ENCODE measurements around the gene TAF11L2.

DNA sequence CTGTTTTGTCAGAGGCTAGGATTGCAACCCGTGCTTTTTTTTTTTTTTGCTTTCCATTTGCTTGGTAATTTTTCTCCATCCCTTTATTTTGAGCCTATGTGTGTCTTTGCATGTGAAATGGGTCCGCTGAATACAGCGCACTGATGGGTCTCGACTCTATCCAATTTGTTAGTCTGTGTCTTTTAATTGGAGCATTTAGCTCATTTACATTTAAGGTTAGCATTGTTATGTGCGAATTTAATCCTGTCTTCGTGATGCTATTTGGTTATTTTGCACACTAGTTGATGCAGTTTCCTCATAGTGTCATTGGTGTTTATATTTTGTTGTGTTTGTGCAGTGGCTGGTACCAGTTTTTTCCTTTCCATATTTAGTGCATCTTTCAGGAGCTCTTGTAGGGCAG is 36.2 kb upstream of the TAF11L2 start:
- TF ChIP-seq, protein P1, sequence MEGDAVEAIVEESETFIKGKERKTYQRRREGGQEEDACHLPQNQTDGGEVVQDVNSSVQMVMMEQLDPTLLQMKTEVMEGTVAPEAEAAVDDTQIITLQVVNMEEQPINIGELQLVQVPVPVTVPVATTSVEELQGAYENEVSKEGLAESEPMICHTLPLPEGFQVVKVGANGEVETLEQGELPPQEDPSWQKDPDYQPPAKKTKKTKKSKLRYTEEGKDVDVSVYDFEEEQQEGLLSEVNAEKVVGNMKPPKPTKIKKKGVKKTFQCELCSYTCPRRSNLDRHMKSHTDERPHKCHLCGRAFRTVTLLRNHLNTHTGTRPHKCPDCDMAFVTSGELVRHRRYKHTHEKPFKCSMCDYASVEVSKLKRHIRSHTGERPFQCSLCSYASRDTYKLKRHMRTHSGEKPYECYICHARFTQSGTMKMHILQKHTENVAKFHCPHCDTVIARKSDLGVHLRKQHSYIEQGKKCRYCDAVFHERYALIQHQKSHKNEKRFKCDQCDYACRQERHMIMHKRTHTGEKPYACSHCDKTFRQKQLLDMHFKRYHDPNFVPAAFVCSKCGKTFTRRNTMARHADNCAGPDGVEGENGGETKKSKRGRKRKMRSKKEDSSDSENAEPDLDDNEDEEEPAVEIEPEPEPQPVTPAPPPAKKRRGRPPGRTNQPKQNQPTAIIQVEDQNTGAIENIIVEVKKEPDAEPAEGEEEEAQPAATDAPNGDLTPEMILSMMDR (IDR thresholded peaks at IDR 0.05): no peak
- no peak for TF ChIP-seq POLR2A (IDR thresholded peaks at IDR 0.05)
